GM12873 (cell line): Measurements from ENCODE around the gene CCNK.

Experiments used
- TF ChIP-seq, protein P1 (sequence below): IDR thresholded peaks from 2 replicates; pipeline ENCODE4 v1.5.1; 2012; ENCODE audit warnings: low read depth, mild to moderate bottlenecking, moderate library complexity, low read length, control low read depth; ENCODE audit not compliant: insufficient read depth; ENCODE audit errors: missing control alignments

The CCNK gene

DNA sequence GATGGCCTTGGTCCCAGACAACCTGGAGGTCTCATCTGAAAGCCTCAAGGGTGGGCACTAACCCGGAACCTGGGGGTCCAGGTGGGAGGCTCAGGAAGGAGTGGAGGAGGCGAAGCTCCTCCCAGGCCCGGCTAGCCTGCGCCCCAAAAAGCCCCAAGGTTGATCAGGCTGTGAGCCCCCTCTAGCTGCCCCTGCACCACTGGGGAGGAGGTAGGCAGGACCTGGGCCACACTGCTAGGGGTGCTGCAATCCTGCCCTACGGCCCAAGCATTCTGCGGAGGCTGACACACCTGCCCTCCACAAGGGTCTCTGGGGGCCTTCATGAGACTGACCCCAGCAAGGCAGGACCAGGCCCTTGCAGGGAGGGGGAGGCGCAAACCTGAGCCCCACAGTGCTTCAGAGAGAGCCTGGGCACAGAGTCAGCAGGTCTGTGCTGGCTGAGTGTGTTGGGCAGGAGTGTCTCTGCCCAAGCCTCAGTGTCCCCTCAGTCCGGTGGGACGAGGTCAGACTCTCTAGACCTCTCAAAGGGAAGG is 70.9 kb downstream of the CCNK start:
- TF ChIP-seq, protein P1, sequence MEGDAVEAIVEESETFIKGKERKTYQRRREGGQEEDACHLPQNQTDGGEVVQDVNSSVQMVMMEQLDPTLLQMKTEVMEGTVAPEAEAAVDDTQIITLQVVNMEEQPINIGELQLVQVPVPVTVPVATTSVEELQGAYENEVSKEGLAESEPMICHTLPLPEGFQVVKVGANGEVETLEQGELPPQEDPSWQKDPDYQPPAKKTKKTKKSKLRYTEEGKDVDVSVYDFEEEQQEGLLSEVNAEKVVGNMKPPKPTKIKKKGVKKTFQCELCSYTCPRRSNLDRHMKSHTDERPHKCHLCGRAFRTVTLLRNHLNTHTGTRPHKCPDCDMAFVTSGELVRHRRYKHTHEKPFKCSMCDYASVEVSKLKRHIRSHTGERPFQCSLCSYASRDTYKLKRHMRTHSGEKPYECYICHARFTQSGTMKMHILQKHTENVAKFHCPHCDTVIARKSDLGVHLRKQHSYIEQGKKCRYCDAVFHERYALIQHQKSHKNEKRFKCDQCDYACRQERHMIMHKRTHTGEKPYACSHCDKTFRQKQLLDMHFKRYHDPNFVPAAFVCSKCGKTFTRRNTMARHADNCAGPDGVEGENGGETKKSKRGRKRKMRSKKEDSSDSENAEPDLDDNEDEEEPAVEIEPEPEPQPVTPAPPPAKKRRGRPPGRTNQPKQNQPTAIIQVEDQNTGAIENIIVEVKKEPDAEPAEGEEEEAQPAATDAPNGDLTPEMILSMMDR, result no peak

DNA sequence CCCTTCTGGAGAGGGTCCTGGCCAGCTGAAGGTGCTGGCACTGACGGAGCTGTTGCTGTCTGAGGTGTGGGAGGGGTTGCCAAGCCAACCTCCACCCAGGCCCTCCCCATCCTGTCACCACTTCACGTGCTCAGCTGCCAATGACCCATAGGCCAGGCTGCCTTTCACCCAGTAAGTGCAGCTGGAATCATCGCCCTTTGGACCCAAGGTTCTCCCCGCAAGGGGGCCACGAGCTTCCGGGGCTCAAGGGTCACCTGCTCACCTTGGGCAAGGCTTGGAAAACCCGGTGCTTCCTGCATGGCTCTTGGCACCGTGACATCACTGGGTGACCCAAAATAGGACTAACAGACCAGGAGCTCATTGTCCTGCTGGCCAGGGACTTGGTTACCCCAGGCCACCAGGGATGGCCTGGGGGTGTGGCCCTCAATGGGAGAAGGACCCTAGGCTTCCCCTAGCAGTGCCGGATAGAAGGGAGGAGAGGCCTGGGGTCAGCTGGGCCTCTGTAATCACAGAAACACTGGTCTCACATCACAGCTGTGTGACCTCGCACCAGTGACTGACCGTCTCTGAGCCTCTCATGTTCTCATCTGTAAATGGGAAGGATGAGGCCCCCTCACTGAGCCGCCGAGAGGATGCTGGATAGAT is 71.5 kb downstream of the CCNK start:
- TF ChIP-seq, protein P1, result no peak

DNA sequence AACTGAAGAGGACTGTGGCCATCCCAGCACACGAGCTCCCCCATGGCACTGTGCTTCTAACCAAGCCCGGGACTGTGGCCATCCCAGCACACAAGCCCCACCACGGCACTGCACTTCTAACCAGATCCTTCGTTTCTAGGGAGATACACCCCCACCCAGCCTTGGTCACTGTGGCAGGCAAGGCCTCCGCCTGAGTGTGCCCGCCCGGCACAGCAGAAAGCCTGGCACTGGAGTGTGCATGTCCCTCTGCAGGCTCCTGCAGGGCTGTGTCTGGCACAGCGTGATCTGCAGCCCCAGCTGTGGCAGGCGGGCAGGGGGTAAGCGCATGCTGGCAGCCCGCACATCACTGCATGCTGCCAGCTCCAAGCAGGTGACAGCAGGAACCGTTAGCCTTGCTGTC is 73.0 kb downstream of the CCNK start:
- TF ChIP-seq, protein P1, result no peak

DNA sequence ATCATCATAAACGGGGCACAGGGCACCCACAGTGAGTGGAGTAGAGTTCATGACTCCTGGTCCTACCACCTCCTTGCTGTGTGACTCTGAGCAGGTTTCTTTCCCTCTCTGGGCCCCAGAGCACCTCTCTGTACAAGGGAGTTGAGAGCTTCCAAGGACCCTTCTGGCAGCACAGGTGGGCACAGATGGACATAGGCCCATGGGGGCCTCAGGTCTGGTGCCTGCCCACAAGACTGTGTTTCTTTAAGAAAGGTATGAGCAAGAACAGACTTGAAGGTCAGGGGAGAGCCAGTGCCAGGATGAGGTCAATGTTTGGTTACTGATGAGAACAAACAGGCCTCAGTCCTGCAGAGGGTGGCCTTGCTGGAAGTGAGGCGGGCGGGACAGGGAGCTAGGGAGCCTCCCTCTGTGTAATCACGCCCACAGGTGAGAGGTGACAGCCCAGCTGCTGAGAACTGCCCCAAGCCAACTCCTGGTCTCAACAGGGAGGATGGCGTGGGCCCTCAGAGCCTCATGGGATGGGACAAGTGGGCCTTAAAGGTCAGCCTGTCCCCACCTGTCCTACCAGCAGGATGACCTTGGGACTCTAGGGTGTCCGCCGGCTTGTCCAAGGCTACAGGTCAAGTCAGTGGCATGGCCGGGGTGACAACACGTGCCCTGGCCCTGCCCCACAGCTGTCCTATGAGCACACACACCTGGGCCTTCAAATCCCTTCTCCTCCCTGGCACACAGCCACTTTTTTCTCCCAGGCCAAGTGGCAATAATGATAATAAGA is 73.7 kb downstream of the CCNK start:
- TF ChIP-seq, protein P1, result no peak

DNA sequence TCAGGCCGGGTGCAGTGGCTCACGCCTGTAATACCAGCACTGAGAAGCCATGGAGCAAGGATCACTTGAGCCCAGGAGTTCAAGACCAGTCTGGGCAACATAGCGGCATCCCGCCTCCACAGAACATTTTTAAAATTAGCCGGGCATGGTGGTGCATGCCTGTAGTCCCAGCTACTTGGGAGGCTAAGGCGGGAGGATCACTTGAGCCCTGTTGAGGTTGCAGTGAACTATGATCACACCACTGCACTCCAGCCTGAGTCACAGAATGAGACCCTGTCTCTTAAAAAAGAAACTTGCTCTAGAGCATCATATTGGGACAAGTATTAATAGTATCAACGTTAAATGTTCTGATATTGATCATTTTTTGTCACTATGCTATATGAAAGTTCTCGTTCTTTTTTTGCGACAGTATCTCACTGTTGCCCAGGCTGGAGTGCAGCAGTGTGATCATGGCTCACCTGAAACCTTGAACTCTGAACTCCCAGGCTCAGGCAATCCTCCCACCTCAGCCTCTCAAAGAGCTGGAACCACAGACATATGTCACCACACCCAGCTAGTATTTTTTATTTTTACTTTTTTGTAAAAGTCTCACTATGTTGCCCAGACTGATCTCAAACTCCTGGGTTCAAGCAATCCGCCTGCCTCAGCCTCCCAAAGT is 75.1 kb downstream of the CCNK start:
- TF ChIP-seq, protein P1, result no peak

DNA sequence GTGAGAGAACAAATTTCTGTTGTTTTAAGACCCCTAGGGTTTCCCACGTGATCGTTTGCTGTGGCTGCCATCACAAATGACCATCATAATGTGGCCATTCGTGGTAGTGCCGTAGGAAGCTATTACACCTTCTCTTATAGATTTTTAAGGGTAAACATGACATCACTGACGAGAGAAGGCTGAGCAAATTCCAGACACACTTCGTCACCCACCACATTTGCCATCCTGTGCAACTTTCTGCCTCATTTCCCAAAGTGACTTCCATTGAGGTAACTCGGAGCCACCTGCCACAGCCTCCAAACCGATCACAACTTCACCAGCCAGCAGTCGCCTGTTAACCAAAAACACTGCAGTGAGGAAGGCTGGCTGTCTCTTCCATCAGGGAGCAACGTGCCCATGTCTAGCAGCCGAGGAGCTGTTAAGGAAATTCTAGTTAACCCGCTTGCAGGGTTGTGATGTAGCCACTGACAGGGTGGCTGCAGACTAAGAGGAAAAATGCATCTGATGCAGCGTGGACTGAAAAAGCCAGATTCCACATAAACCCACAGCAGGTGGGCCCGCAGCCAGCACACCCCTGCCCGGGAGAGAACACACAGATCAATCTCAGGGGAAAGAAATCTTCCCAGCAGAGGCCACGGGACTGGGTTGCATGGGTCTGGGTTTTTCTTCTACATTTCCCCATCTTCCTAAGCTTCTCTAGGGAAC is 78.2 kb downstream of the CCNK start:
- TF ChIP-seq, protein P1, result no peak
